HEK293T (cell line): ENCODE data around the gene PTS.

ENCODE experiments used
- FOXA1 ChIP-seq: fragments of 450-650 bp; IDR thresholded peaks from 2 replicates; pipeline ENCODE4 v1.6.1; 2016; ENCODE audit warnings: mild to moderate bottlenecking
- FOXM1 ChIP-seq: fragments of 450-650 bp; IDR thresholded peaks from 2 replicates; pipeline ENCODE4 v1.6.1; 2017; ENCODE audit warnings: mild to moderate bottlenecking, borderline replicate concordance
- LEF1 ChIP-seq: fragments of 450-650 bp; IDR thresholded peaks from 2 replicates; pipeline ENCODE4 v1.6.1; 2017; ENCODE audit warnings: mild to moderate bottlenecking, borderline replicate concordance
- PKNOX1 ChIP-seq: fragments of 450-650 bp; IDR thresholded peaks from 2 replicates; pipeline ENCODE4 v1.6.1; 2016
- SP1 ChIP-seq: fragments of 450-650 bp; IDR thresholded peaks from 2 replicates; pipeline ENCODE4 v1.6.1; 2017
- SUZ12 ChIP-seq: fragments of 450-650 bp; IDR thresholded peaks from 2 replicates; pipeline ENCODE4 v1.6.1; 2016; ENCODE audit warnings: mild to moderate bottlenecking
- ZNF384 ChIP-seq: fragments of 450-650 bp; IDR thresholded peaks from 2 replicates; pipeline ENCODE4 v1.6.1; 2016

GRCh38 chr11:112247201-112247600 is 21.0 kb downstream of the PTS start:
- no peak for TF ChIP-seq ZNF384
- no peak for TF ChIP-seq SP1
- no peak for TF ChIP-seq FOXM1
- TF ChIP-seq SUZ12, result no peak
- TF ChIP-seq FOXA1, result no peak
- TF ChIP-seq PKNOX1, result no peak
- no peak for TF ChIP-seq LEF1
